Hypothalamus (tissue), 51 donors: ENCODE results near the gene FAR2.
"Not testable (repeated sequence)": the region's sequence is repeated elsewhere in the genome, so short reads cannot be mapped to it uniquely, and the experiment has no call there.

ENCODE experiments used
- DNase-seq, 51 donors: peaks; one replicate each; lab custom pipeline; 2025; lab: John Stamatoyannopoulos, UW

Gene FAR2

GRCh38 chr12:29152223-29152868 lies 3.3 kb downstream of the FAR2 start:
- no peak for DNase-seq

DNA sequence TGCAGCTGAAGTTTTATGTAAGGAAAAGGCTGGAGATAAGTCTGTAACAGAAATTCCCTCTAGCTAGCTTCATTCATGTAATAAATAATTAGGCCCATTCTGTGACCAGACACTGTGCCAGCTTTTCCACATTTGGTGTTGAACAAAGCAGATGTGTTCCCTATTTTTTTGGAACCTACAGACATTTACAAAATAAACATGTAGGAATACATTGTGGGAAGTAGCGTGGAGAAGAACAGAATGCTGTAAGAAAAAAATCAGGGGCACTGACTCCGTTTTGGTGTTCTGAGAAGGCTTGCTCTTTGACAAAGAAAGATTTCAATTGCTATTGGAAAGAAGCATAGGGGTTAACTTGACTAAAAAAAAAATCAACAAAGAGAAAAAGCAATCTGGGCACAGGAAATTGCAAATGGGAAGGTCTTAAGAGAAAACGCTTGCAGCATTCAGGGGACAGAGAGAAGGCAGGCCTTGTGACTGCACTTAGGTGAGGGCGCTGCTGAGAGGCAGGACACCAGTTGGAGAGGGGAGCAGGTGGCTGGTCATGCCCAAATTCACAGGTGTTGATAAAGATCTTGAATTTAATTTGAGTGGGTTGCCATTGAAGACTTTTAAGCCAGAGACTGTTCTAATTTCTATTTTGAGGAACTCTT lies 4.0 kb downstream of the FAR2 start:
- DNase-seq, result peak in 7 of 51 donors; percentile 3 to 38 (median 5)

- no peak for DNase-seq
These were observed 6.0 kb downstream of the FAR2 start for GRCh38 chr12:29155079-29155478.

GRCh38 chr12:29157486-29157946 lies 8.4 kb downstream of the FAR2 start:
- no peak for DNase-seq

DNA sequence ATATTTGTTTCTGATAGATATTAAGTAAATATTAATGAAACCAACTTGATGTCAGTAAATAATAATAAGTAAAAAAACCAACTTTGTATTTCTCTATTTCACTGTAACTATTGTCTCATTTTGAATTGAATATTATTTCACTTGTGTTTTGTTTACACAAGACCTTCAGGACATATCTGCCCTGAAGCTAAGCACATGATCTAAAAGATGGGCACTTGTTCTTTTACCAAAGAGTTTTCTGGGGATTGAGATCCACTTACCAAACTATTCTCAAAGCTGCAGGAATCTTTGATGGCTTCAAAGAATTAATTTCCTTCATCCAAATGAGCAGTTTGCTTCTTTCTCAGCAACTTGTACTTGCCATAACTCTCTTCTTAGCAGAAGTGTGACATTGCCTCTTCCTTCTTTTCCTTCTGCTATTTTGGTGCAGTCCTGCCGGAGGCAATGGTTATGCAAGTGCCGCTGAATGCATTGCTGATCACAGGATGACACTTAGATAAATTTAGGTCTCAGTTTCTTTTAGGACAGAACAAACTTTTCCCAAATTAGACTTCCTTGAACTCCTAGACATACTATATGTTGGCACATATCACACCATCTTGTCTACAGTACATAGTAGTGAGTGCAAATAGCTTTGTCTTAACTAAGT lies 9.2 kb downstream of the FAR2 start:
- peak in 3 of 51 donors; percentile 15 to 23 (median 17) for DNase-seq

DNA sequence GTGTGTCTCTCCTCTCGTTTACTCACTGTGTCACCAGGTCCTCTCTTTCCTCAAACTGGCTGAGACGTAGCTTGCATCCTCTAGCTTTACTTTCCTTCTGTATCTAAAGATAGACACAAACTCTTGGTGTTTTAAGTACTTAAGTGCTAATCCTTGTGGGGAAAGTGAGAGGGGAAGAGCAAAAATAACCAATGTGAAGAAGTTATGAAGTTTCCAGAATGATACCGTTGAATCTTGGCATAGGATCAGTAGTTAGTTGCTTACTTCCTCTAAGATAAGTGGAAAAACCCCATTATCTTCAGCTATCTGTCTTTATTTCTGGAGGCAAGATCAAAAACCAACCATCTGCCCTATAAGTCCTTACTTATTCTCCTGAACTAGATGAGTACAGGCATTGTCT lies 10.6 kb downstream of the FAR2 start:
- no peak for DNase-seq

GRCh38 chr12:29160230-29160629 lies 11.2 kb downstream of the FAR2 start:
- DNase-seq, result no peak

GRCh38 chr12:29163146-29163545 lies 14.1 kb downstream of the FAR2 start:
- no peak for DNase-seq

- DNase-seq, result no peak
These were observed 15.7 kb downstream of the FAR2 start for GRCh38 chr12:29164477-29165393.

DNA sequence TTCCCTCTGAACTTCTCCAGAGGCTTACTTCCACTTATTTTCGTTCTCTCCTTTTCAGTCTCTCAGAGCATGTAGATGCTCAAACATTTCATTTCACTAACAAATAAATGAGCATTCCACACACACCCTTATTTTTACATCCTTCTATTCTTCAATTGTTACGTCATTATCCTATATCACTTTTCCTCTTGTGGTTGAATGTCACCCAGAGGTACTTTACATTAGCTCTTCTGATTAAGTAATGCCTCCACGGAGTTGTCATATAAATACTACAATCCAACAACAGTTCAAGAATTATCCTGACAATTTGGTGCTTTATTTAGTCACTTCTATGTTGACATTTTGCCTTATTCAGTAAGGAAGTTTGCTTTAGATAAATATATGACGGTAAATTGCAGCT lies 18.4 kb downstream of the FAR2 start:
- DNase-seq, result no peak

DNA sequence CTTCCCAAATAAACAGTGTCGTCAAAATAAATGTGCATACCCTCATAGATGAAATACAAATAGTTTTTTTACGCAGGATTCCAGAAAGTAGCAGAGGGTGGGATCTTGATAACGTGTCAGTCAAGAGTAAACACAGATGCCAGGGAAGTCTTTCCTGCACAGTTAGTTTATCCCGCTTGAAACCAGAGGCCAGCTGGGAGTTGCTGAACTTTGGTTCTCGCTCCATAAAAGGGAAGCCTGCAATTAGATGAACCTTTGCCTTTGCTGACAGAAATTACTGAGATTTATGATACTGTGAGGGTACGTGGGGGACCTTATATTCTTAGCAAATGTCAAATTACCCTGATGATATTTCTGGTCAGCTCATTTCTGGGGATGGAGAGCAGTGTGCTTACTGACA lies 18.9 kb downstream of the FAR2 start:
- no peak for DNase-seq

- not testable (repeated sequence) for DNase-seq
These were observed 20.9 kb downstream of the FAR2 start for GRCh38 chr12:29169978-29170377.

- not testable (repeated sequence) for DNase-seq
These were observed 21.5 kb downstream of the FAR2 start for GRCh38 chr12:29170478-29171084.

DNA sequence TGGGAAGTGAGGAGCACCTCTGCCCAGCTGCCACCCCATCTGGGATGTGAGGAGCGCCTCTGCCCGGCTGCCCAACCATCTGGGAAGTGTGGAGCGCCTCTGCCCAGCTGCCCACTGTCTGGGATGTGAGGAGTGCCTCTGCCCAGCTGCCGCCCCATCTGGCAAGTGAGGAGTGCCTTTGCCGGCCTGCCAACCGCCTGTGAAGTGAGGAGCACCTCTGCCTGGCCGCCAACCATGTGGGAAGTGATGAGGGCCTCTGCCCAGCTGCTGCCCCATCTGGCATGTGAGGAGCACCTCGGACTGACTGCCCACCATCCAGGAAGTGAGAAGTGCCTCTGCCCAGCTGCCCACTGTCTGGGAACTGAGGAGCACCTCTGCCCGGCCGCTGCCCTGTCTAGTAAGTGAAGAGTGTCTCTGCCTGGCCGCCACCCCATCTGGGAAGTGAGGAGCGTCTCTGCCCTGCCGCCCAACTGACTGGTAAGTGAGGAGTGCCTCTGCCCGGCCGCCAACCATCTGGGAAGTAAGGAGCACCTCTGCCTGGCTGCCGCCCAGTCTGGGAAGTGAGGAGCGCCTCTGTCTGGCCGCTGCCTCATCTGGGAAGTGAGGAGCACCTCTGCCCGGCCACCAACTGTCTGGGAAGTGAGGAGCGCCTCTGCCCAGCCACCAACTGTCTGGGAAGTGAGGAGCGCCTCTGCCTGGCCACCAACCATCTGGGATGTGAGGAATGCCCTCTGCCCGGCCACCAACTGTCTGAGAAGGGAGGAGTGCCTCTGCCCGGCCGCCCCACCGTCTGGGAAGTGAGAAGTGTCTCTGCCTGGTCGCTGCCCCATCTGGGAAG lies 22.6 kb downstream of the FAR2 start:
- no peak for DNase-seq

DNA sequence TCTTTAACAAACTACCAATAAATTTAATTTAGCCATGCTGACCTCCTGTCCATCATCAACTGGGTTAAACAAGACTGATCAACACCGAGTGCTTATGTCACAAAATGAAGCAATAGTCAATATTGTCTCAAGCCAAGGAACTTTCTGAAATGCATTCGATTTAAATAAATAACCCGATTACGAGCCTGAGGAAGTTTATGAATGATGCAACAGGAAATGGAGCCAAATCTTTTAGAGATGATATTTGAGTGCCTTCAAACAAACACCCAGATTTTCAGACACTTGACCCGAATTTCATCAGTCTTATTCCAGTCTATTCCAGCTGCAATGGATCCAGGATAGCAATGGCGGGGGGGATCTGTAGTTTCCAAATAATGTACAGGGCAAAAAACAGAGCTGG lies 27.9 kb downstream of the FAR2 start:
- DNase-seq, result no peak

DNA sequence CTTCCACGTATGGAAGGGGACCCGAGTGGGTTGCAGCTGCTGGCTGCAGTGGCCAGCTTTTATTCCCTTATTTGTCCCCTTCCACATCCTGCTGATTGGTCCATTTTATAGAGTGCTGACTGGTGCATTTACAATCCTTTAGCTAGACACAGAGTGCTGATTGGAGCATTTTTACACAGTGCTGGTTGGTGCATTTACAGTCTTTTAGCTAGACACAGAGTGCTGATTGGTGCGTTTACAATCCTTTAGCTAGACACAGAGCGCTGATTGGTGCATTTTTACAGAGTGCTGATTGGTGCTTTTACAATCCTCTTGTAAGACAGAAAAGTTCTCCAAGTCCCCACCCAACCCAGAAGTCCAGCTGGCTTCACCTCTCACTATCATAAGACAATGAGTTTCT lies 33.2 kb downstream of the FAR2 start:
- DNase-seq, result not testable (repeated sequence)

GRCh38 chr12:29187756-29188155 lies 38.7 kb downstream of the FAR2 start:
- no peak for DNase-seq

DNA sequence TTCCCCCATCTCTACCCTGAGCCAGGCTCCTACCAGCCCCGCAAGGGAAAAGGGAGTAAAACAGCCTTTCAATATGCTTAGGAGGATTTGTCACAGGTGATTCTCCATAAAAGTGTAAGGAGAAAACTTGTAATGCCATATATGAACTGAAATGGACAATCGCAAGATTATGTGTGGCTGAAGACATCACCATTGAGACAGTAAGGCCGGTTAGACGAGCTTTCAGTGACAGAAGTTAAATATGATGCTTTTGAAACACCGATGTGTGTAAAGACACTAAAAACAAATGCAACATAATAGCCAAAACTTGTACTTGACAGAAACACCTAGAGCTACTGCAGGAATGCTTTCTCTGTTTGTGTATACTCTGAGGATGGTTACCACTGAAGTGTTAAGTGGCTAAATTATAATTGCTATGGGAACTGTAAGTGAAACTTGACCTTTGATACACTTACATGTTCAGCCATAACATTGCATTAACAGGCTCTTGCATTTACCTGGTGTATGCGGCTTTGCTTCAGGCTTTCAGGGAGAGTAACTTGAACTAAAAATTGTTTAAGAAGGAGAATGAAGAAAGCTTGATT lies 42.3 kb downstream of the FAR2 start:
- DNase-seq, result no peak

- DNase-seq, result no peak
These were observed 49.8 kb downstream of the FAR2 start for GRCh38 chr12:29198901-29199300.
